ENCODE results near the gene CELA3A.
A peak's percentile ranks its signal among the peaks of the same experiment; 100 is the strongest.
"Not testable (repeated sequence)": the region's sequence is repeated elsewhere in the genome, so short reads cannot be mapped to it uniquely, and the experiment has no call there.

The CELA3A gene

GRCh38 chr1:22021061-22021460 lies 19.6 kb downstream of the CELA3A start:
- no peak for FAIRE-seq

- FAIRE-seq = no peak
Observed at GRCh38 chr1:22024485-22025367, 23.3 kb downstream of the CELA3A start.

GRCh38 chr1:22025368-22026155 lies 24.1 kb downstream of the CELA3A start:
- peak; percentile 57 for FAIRE-seq

- no peak for FAIRE-seq
Observed at GRCh38 chr1:22026924-22027289, 25.4 kb downstream of the CELA3A start.

- FAIRE-seq = no peak
Observed at GRCh38 chr1:22030057-22030456, 28.6 kb downstream of the CELA3A start.

GRCh38 chr1:22030473-22030872 lies 29.0 kb downstream of the CELA3A start:
- FAIRE-seq = no peak

- no peak for FAIRE-seq
Observed at GRCh38 chr1:22031214-22031962, 29.9 kb downstream of the CELA3A start.

GRCh38 chr1:22034834-22035233 lies 33.4 kb downstream of the CELA3A start:
- FAIRE-seq = not testable (repeated sequence)

GRCh38 chr1:22037520-22037919 lies 36.1 kb downstream of the CELA3A start:
- no peak for FAIRE-seq

- FAIRE-seq = no peak
Observed at GRCh38 chr1:22038036-22038435, 36.6 kb downstream of the CELA3A start.

- FAIRE-seq = no peak
Observed at GRCh38 chr1:22039594-22040285, 38.3 kb downstream of the CELA3A start.

- no peak for FAIRE-seq
Observed at GRCh38 chr1:22040286-22040623, 38.8 kb downstream of the CELA3A start.

GRCh38 chr1:22041505-22041904 lies 40.0 kb downstream of the CELA3A start:
- FAIRE-seq = no peak

- no peak for FAIRE-seq
Observed at GRCh38 chr1:22043198-22043769, 41.8 kb downstream of the CELA3A start.

- FAIRE-seq = no peak
Observed at GRCh38 chr1:22044690-22045420, 43.4 kb downstream of the CELA3A start.

- no peak for FAIRE-seq
Observed at GRCh38 chr1:22045604-22046228, 44.3 kb downstream of the CELA3A start.

GRCh38 chr1:22048351-22049192 lies 47.1 kb downstream of the CELA3A start:
- no peak for FAIRE-seq

GRCh38 chr1:22050330-22050729 lies 48.9 kb downstream of the CELA3A start:
- no peak for FAIRE-seq

GRCh38 chr1:22051607-22052114 lies 50.2 kb downstream of the CELA3A start:
- FAIRE-seq = no peak
